ENCODE data around the gene UPF2. TPM values are rescaled to one million over a fixed set of nuclear protein-coding genes. Genes with fewer than 3 reads are reported as not detected.
"Not testable (repeated sequence)": the region's sequence is repeated elsewhere in the genome, so short reads cannot be mapped to it uniquely, and the experiment has no call there.

Gene UPF2
- total and polyA plus RNA-seq, 4 donors = 7.4 to 36.4 (median 13.3) TPM

DNA sequence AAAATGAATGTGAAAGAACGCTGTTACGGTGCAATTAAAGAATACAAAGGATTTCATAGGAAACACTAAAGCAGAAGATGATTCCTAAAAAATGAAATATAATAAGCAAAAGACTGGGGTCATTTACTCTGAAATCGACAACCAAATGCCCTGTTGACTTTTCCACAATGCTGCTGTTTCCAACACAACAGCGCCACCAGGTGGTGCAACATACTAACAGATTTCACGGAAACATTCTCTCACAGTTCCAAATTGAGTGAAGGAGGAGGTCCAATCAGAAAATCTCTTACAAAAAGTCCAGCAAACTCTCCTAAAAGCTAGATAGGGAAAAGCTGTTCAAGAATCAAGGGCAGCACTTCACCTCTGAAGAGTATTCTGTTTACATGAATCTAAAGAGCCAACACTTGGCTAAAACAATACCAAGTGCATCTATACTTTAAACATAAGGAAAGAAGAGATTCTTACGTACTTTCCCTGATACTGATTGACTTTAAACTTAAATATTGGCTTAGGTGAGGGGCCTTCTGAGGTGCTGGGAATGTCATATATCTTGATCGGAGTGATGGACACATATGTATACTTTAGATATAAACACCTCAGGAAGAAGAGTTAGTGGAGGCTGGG, 55.9 kb downstream of the UPF2 start:
- H3K36me3 ChIP-seq (ENCODE audit: control insufficient read depth in 4 of 4, insufficient read depth in 4 of 4, low read length in 4 of 4) = peaks cover 3 to 19% (median 10%) of the 10 kb centered on the region in 4 donors
- ATAC-seq (ENCODE audit: insufficient read depth, low FRiP score) (no peak), DNase-seq (peak; percentile 79 to 91 (median 90))
- peaks cover 0 to 4% (median 0%) of the 10 kb centered on the region in 5 donors for H3K4me1 ChIP-seq (ENCODE audit: control insufficient read depth in 5 of 5, insufficient read depth in 5 of 5, low read length in 5 of 5)
- no peak overlapping the region for H3K9ac ChIP-seq (ENCODE audit: insufficient read depth in 1 of 2, low read length in 2 of 2)
- H3K4me3 ChIP-seq = no peak overlapping the region
- peaks cover 0 to 1% (median 0%) of the 10 kb centered on the region in 4 donors for H3K9me3 ChIP-seq (ENCODE audit: control insufficient read depth in 4 of 4, insufficient read depth in 3 of 4, low read length in 3 of 4)
- H3K27me3 ChIP-seq (ENCODE audit: control insufficient read depth in 3 of 3, insufficient read depth in 3 of 3, low read length in 2 of 3) = no peaks in the 10 kb centered on the region
- no peak overlapping the region for H3K27ac ChIP-seq (ENCODE audit: low read depth in 1 of 2, low read length in 1 of 2)
- TF ChIP-seq CTCF (IDR thresholded peaks at IDR 0.05; ENCODE audit: control extremely low read depth, extremely low read depth) = peak; percentile 73
- whole genome bisulfite sequencing, 2 donors = 42 to 48% methylated on average over 7 of the region's 7 CpGs

- no peak for TF ChIP-seq CTCF (IDR thresholded peaks at IDR 0.05; ENCODE audit: control extremely low read depth, extremely low read depth)
- Histone ChIP-seq H3K9ac (ENCODE audit: insufficient read depth in 1 of 2, low read length in 2 of 2) (no peak overlapping the region), H3K4me3 (no peak overlapping the region), H3K27ac (ENCODE audit: low read depth in 1 of 2, low read length in 1 of 2) (no peak overlapping the region), H3K36me3 (ENCODE audit: control insufficient read depth in 4 of 4, insufficient read depth in 4 of 4, low read length in 4 of 4) (peaks cover 0 to 14% (median 9%) of the 10 kb centered on the region in 4 donors), H3K27me3 (ENCODE audit: control insufficient read depth in 3 of 3, insufficient read depth in 3 of 3, low read length in 2 of 3) (no peaks in the 10 kb centered on the region), H3K9me3 (ENCODE audit: control insufficient read depth in 4 of 4, insufficient read depth in 3 of 4, low read length in 3 of 4) (peaks cover 0 to 1% (median 0%) of the 10 kb centered on the region in 4 donors), H3K4me1 (ENCODE audit: control insufficient read depth in 5 of 5, insufficient read depth in 5 of 5, low read length in 5 of 5) (peaks cover 0 to 2% (median 0%) of the 10 kb centered on the region in 5 donors)
- ATAC-seq (ENCODE audit: insufficient read depth, low FRiP score) (no peak), DNase-seq (no peak)
- WGBS, 2 donors = 96 to 98% methylated on average over 3 of the region's 3 CpGs
These were observed 60.4 kb downstream of the UPF2 start for GRCh38 chr10:11982253-11982652.

- ATAC-seq (ENCODE audit: insufficient read depth, low FRiP score) = no peak
- no peak for DNase-seq
- H3K9me3 ChIP-seq (ENCODE audit: control insufficient read depth in 4 of 4, insufficient read depth in 3 of 4, low read length in 3 of 4) = no peaks in the 10 kb centered on the region
- peaks cover 0 to 21% (median 9%) of the 10 kb centered on the region in 4 donors for H3K36me3 ChIP-seq (ENCODE audit: control insufficient read depth in 4 of 4, insufficient read depth in 4 of 4, low read length in 4 of 4)
- no peaks in the 10 kb centered on the region for H3K27me3 ChIP-seq (ENCODE audit: control insufficient read depth in 3 of 3, insufficient read depth in 3 of 3, low read length in 2 of 3)
- H3K9ac ChIP-seq (ENCODE audit: insufficient read depth in 1 of 2, low read length in 2 of 2) = no peak overlapping the region
- WGBS, 2 donors = 89 to 97% methylated on average over 5 of the region's 5 CpGs
- H3K27ac ChIP-seq (ENCODE audit: low read depth in 1 of 2, low read length in 1 of 2) = no peak overlapping the region
- no peak overlapping the region for H3K4me3 ChIP-seq
- no peak for TF ChIP-seq CTCF (IDR thresholded peaks at IDR 0.05; ENCODE audit: control extremely low read depth, extremely low read depth)
- H3K4me1 ChIP-seq (ENCODE audit: control insufficient read depth in 5 of 5, insufficient read depth in 5 of 5, low read length in 5 of 5) = no peaks in the 10 kb centered on the region
These were observed 66.8 kb downstream of the UPF2 start for GRCh38 chr10:11975795-11976194.

DNA sequence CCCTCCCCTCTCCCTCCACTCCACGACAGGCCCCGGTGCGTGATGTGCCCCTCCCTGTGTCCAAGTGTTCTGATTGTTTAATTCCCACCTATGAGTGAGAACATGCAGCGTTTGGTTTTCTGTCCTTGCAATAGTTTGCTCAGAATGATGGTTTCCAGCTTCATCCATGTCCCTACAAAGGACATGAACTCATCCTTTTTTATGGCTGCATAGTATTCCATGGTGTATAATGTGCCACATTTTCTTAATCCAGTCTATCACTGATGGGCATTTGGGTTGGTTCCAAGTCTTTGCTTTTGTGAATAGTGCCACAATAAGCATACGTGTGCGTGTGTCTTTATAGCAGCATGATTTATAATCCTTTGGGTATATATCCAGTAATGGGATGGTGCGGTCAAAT, 70.1 kb downstream of the UPF2 start:
- H3K27ac ChIP-seq (ENCODE audit: low read depth in 1 of 2, low read length in 1 of 2); H3K4me3 ChIP-seq; ATAC-seq (ENCODE audit: insufficient read depth, low FRiP score); H3K9ac ChIP-seq (ENCODE audit: insufficient read depth in 1 of 2, low read length in 2 of 2); H3K9me3 ChIP-seq (ENCODE audit: control insufficient read depth in 4 of 4, insufficient read depth in 3 of 4, low read length in 3 of 4); H3K27me3 ChIP-seq (ENCODE audit: control insufficient read depth in 3 of 3, insufficient read depth in 3 of 3, low read length in 2 of 3); DNase-seq; H3K36me3 ChIP-seq (ENCODE audit: control insufficient read depth in 4 of 4, insufficient read depth in 4 of 4, low read length in 4 of 4); H3K4me1 ChIP-seq (ENCODE audit: control insufficient read depth in 5 of 5, insufficient read depth in 5 of 5, low read length in 5 of 5): not testable (repeated sequence)
- 97 to 98% methylated on average over 7 of the region's 7 CpGs for WGBS, 2 donors

Measured in lung (tissue), 12 donors.